ENCODE results near the gene TSPAN18.
A peak's percentile ranks its signal among the peaks of the same experiment; 100 is the strongest.

Gene TSPAN18

GRCh38 chr11:44945666-44946065 is 218.9 kb downstream of the TSPAN18 start:
- Mint-ChIP-seq H3K4me3 (no peak overlapping the region), H3K27ac (no peak overlapping the region), H3K9me3 (no peaks in the 10 kb centered on the region), H3K27me3 (ENCODE audit: low read depth) (peaks cover 16% of the 10 kb centered on the region), H3K4me1 (ENCODE audit: low read depth) (peaks cover 1% of the 10 kb centered on the region), H3K36me3 (ENCODE audit: low read depth) (no peaks in the 10 kb centered on the region)
- DNase-seq (ENCODE audit: low spot score), result no peak

- no peak for DNase-seq (ENCODE audit: low spot score)
- Mint-ChIP-seq H3K4me3 (no peak overlapping the region), H3K36me3 (ENCODE audit: low read depth) (no peaks in the 10 kb centered on the region), H3K27me3 (ENCODE audit: low read depth) (peaks cover 18% of the 10 kb centered on the region), H3K27ac (no peak overlapping the region), H3K4me1 (ENCODE audit: low read depth) (peaks cover 1% of the 10 kb centered on the region), H3K9me3 (no peaks in the 10 kb centered on the region)
Measured at GRCh38 chr11:44946263-44946662, 219.5 kb downstream of the TSPAN18 start.

GRCh38 chr11:44947114-44947513 is 220.4 kb downstream of the TSPAN18 start:
- Mint-ChIP-seq H3K36me3 (ENCODE audit: low read depth) (no peaks in the 10 kb centered on the region), H3K4me3 (no peak overlapping the region), H3K27me3 (ENCODE audit: low read depth) (peaks cover 21% of the 10 kb centered on the region), H3K27ac (no peak overlapping the region), H3K4me1 (ENCODE audit: low read depth) (peaks cover 1% of the 10 kb centered on the region), H3K9me3 (no peaks in the 10 kb centered on the region)
- no peak for DNase-seq (ENCODE audit: low spot score)

GRCh38 chr11:44948155-44948554 is 221.4 kb downstream of the TSPAN18 start:
- H3K27ac Mint-ChIP-seq, result no peak overlapping the region
- peaks cover 1% of the 10 kb centered on the region for H3K4me1 Mint-ChIP-seq (ENCODE audit: low read depth)
- H3K27me3 Mint-ChIP-seq (ENCODE audit: low read depth), result peaks cover 21% of the 10 kb centered on the region
- H3K4me3 Mint-ChIP-seq, result no peak overlapping the region
- no peaks in the 10 kb centered on the region for H3K36me3 Mint-ChIP-seq (ENCODE audit: low read depth)
- no peak for DNase-seq (ENCODE audit: low spot score)
- no peaks in the 10 kb centered on the region for H3K9me3 Mint-ChIP-seq

- no peaks in the 10 kb centered on the region for H3K9me3 Mint-ChIP-seq
- no peak for DNase-seq (ENCODE audit: low spot score)
- H3K27ac Mint-ChIP-seq, result no peak overlapping the region
- H3K27me3 Mint-ChIP-seq (ENCODE audit: low read depth), result peaks cover 21% of the 10 kb centered on the region
- H3K36me3 Mint-ChIP-seq (ENCODE audit: low read depth), result no peaks in the 10 kb centered on the region
- H3K4me3 Mint-ChIP-seq, result peak overlapping the region; percentile 29
- H3K4me1 Mint-ChIP-seq (ENCODE audit: low read depth), result no peaks in the 10 kb centered on the region
Measured at GRCh38 chr11:44949160-44950030, 222.6 kb downstream of the TSPAN18 start.

GRCh38 chr11:44950031-44950624 is 223.4 kb downstream of the TSPAN18 start:
- H3K9me3 Mint-ChIP-seq, result no peaks in the 10 kb centered on the region
- no peak overlapping the region for H3K27ac Mint-ChIP-seq
- no peak for DNase-seq (ENCODE audit: low spot score)
- H3K4me3 Mint-ChIP-seq, result peak overlapping the region; percentile 18
- H3K4me1 Mint-ChIP-seq (ENCODE audit: low read depth), result peaks cover 4% of the 10 kb centered on the region
- H3K27me3 Mint-ChIP-seq (ENCODE audit: low read depth), result peaks cover 21% of the 10 kb centered on the region
- H3K36me3 Mint-ChIP-seq (ENCODE audit: low read depth), result no peaks in the 10 kb centered on the region

GRCh38 chr11:44950625-44951476 is 224.1 kb downstream of the TSPAN18 start, which contains the start of gene TP53I11:
TSS of gene TP53I11 (minus strand) at chr11:44950883. CDS start at chr11:44938335, 12,548 bp downstream.
- Mint-ChIP-seq H3K9me3 (no peaks in the 10 kb centered on the region), H3K27me3 (ENCODE audit: low read depth) (peaks cover 21% of the 10 kb centered on the region), H3K36me3 (ENCODE audit: low read depth) (no peaks in the 10 kb centered on the region), H3K4me3 (peak within 1 kb of the TSS; percentile 27), H3K27ac (no peak within 1 kb of the TSS), H3K4me1 (ENCODE audit: low read depth) (peaks cover 9% of the 10 kb centered on the region)
- peak; percentile 67 for DNase-seq (ENCODE audit: low spot score)

- H3K4me1 Mint-ChIP-seq (ENCODE audit: low read depth), result peaks cover 9% of the 10 kb centered on the region
- no peak overlapping the region for H3K4me3 Mint-ChIP-seq
- no peak overlapping the region for H3K27ac Mint-ChIP-seq
Measured at GRCh38 chr11:44952082-44952481, 225.3 kb downstream of the TSPAN18 start.

GRCh38 chr11:44952500-44953260 is 225.9 kb downstream of the TSPAN18 start:
- no peak for DNase-seq (ENCODE audit: low spot score)
- peaks cover 21% of the 10 kb centered on the region for H3K27me3 Mint-ChIP-seq (ENCODE audit: low read depth)
- H3K4me3 Mint-ChIP-seq, result no peak overlapping the region
- peaks cover 9% of the 10 kb centered on the region for H3K4me1 Mint-ChIP-seq (ENCODE audit: low read depth)
- H3K36me3 Mint-ChIP-seq (ENCODE audit: low read depth), result no peaks in the 10 kb centered on the region
- H3K27ac Mint-ChIP-seq, result no peak overlapping the region
- no peaks in the 10 kb centered on the region for H3K9me3 Mint-ChIP-seq

More at GRCh38 chr11:44952082-44952481, 225.3 kb downstream of the TSPAN18 start:
- Mint-ChIP-seq H3K36me3 (ENCODE audit: low read depth) (no peaks in the 10 kb centered on the region), H3K27me3 (ENCODE audit: low read depth) (peaks cover 21% of the 10 kb centered on the region), H3K9me3 (no peaks in the 10 kb centered on the region)
- no peak for DNase-seq (ENCODE audit: low spot score)

GRCh38 chr11:44954051-44954906 is 227.5 kb downstream of the TSPAN18 start:
- H3K36me3 Mint-ChIP-seq (ENCODE audit: low read depth), result no peaks in the 10 kb centered on the region
- DNase-seq (ENCODE audit: low spot score), result no peak
- H3K27ac Mint-ChIP-seq, result no peak overlapping the region
- H3K27me3 Mint-ChIP-seq (ENCODE audit: low read depth), result peaks cover 6% of the 10 kb centered on the region
- H3K4me3 Mint-ChIP-seq, result no peak overlapping the region
- H3K9me3 Mint-ChIP-seq, result no peaks in the 10 kb centered on the region
- H3K4me1 Mint-ChIP-seq (ENCODE audit: low read depth), result peaks cover 9% of the 10 kb centered on the region

- peak; percentile 23 for DNase-seq (ENCODE audit: low spot score)
- Mint-ChIP-seq H3K9me3 (no peaks in the 10 kb centered on the region), H3K4me1 (ENCODE audit: low read depth) (peaks cover 9% of the 10 kb centered on the region), H3K36me3 (ENCODE audit: low read depth) (no peaks in the 10 kb centered on the region), H3K27ac (no peak overlapping the region), H3K27me3 (ENCODE audit: low read depth) (peaks cover 6% of the 10 kb centered on the region), H3K4me3 (no peak overlapping the region)
Measured at GRCh38 chr11:44955015-44955738, 228.4 kb downstream of the TSPAN18 start.

- H3K27me3 Mint-ChIP-seq (ENCODE audit: low read depth), result no peaks in the 10 kb centered on the region
- peaks cover 9% of the 10 kb centered on the region for H3K4me1 Mint-ChIP-seq (ENCODE audit: low read depth)
- no peak for DNase-seq (ENCODE audit: low spot score)
- H3K36me3 Mint-ChIP-seq (ENCODE audit: low read depth), result no peaks in the 10 kb centered on the region
- no peaks in the 10 kb centered on the region for H3K9me3 Mint-ChIP-seq
- H3K27ac Mint-ChIP-seq, result no peak overlapping the region
- no peak overlapping the region for H3K4me3 Mint-ChIP-seq
Measured at GRCh38 chr11:44957040-44957515, 230.3 kb downstream of the TSPAN18 start.

Data from T-helper 2 cell treated with Interferon-gamma antibody and Interleukin-4, amounts not matched to agents 5 μg/mL and 100 μg/mL, for 36 hours (primary cell).